Hematopoietic multipotent progenitor cell (in vitro differentiated cells): ENCODE measurements around the gene CALM3. TPM values are rescaled to one million over a fixed set of nuclear protein-coding genes. Genes with fewer than 3 reads are reported as not detected.
A peak's percentile ranks its signal among the peaks of the same experiment; 100 is the strongest.

Experiments
- DNase-seq, 3 donors: peaks; one replicate each; pipeline ENCODE4 v3.0.0-alpha.2; 2011 to 2015; ENCODE audit warnings: low read depth in 2 of 3, low spot score in 2 of 3
- total RNA-seq: library from RNA; depleted of rRNA; stranded (reverse); fragments of >200 nt; gene quantifications from one replicate; pipeline ENCODE4 v1.2.3, GENCODE V29; 2012

The CALM3 gene
- total RNA-seq, 1 donor = 76.2 TPM

DNA sequence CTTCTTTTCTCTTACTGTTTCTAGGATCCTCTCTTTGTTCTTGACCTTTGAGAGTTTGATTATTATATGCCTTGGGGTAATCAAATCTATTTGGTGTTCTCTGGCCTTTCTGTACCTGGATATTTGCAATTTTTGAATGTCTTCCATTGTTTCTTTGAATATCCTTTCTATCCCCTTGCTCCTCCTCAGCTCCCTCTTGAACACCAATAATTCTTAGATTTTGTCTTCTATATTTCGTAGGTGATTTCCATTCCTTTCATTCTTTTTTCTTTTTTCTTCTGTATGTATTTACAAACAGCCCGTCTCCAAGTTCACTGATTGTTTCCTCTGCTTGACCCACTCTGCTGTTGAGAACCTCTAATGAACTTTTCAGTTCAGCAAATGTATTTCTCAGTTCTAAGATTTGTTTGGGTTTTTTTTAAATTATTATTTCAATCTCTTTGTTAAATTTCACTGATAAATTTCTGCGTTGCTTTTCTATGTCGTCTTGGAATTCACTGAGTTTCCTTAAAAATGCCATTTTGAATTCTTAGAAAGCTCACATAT, 2.7 kb upstream of the CALM3 start:
- DNase-seq = no peak

DNA sequence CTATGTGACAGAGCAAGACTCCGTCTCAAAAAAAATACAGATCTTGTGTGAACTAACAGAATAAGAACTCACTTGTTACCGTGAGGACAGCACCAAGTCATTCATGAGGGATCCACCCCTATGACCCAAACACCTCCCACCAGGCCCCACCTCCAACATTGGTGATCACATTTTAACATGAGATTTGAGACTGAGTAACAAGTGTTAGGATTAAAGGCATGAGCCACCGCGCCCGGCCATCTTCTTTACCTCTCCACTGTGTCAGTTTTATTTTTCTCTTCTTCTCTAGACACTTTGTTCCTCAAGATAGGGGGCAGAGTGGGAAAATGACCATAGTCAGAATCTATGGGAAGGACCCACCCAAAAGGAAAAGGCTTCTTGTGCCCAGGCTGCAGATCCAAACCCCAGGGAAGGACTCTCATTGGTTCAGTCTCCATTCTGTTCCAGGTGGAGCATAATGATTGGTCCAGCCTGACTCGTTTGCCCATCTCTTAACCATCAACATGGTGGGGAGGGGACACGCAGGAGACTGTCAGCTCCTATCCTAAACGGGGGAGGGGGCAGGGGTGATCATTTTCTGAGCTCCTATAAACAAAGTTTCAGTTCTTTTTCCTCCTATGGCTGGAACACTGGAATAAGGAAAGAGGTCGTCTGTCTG, 1.3 kb upstream of the CALM3 start:
- DNase-seq = no peak

- DNase-seq = peak; percentile 99
Observed at GRCh38 chr19:46600384-46601317, 479 bp upstream of the CALM3 start.

GRCh38 chr19:46602392-46603194, 1.5 kb downstream of the CALM3 start:
- no peak for DNase-seq

DNA sequence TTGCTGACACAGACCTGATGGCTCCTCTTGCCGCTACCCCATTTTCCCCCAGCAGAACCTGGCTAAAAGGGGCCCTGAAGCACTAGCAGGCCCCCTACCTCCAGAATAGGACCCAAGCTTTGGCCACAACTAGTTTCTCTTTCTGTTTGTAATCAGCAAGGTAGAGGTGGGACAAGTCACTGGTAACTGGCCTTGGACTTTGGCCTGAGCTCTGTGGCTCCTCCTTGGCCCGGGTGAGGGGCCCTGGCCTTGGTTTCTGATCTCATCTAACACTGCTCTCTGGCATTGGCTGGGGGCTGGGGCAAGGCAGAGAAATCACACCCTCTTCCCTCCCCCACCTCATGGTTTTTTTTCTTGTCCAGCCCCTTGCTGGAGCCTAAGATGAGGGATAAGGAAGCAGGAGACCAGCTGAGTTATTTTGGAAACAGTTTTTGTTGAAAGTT, 2.1 kb downstream of the CALM3 start:
- no peak for DNase-seq

GRCh38 chr19:46603752-46604231, 2.7 kb downstream of the CALM3 start:
- no peak for DNase-seq

DNA sequence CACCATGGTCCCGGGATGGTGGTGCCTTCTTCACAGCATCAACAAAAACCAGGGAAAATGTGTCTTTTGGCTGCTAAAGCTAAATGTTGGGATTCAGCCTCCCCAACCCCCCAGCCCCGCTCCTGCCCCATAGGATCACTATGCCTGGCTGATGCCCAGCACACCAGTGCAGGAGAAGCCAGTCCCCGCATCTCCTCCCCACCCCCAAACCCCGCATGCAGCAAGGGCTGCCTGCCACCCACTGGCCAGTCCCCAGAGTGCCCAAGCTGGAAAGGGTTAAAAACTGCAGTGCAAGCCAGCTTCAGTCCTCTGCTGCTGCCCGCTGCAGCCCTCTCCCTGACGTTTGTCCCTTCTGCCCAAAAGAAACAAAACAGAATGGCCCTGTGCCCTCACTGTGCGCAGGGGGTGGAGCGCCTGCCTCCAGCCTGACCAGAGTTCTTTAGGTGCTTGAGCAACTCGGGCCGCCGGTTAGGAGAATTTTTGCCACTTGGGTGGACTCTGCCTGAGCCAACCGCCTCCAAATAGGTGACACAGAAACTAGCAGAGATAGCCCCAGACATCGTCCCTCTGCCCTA, 3.7 kb downstream of the CALM3 start:
- DNase-seq = no peak

DNA sequence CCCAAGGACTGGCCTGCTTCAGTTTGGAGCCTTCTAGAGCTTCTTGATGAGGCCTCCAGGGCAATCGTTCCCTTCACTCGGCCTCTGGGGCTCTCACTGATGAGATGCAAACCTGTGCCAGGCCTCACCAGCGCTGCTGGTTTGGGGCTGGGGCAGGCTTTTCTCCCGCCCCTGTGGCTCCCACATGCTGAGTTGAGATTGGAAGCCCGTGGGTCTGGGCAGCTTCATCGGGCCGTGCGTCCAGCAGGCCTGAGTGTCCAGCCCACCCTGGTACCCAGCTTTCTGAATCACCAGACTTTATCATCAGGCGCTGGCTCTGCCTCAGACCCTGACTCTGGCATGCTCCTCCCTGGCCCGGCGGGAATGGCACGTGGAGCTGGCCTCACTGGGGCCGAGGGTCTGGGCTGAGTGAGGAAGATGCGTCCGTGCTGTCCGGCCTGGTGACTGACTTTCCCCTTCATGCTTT, 4.3 kb downstream of the CALM3 start:
- DNase-seq = no peak

GRCh38 chr19:46606019-46606418, 4.9 kb downstream of the CALM3 start:
- DNase-seq = no peak

- no peak for DNase-seq
Observed at GRCh38 chr19:46606681-46607447, 5.7 kb downstream of the CALM3 start.

DNA sequence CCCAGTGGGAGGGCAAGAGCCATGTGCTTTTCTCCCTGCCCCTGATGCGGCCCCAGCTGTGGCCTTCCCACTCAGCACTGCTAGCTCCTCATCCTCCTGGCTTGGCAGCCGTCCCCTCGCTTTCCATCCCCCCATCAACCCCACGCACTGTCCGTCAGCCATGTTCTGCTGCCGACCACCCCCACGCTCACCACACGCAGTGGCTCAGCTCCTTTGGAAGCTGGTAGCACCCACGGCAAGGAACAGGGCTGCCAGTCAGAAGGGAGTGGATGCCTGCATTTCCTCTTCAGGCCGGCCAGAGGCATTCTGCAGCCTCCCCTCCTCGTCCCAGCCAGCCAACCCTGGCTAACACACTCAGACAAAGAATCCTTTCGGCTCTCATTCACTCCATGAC, 6.3 kb downstream of the CALM3 start:
- DNase-seq = no peak

GRCh38 chr19:46608178-46608577, 7.0 kb downstream of the CALM3 start:
- DNase-seq = no peak

DNA sequence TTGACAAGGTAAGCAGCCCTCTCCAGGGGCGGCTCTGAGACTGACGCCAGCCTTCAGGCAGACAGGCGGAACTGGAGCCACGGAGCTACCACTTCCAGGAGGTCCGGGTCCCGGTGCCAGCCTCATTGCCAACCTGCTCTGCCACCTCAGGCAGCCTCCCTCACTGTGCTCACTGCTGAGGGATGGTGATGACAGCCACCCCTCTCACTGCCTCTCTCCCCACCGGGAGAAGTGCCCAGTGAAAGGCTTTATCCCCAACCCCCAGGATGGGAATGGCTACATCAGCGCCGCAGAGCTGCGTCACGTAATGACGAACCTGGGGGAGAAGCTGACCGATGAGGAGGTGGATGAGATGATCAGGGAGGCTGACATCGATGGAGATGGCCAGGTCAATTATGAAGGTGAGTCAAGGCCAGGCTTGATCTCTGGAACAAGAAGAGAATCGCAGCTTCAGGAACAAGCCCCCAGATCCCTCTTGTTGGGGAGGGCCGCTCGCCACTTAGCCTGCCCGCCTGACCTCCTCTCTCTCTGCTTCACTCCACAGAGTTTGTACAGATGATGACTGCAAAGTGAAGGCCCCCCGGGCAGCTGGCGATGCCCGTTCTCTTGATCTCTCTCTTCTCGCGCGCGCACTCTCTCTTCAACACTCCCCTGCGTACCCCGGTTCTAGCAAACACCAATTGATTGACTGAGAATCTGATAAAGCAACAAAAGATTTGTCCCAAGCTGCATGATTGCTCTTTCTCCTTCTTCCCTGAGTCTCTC, 7.6 kb downstream of the CALM3 start:
- no peak for DNase-seq

GRCh38 chr19:46609511-46610412, 8.6 kb downstream of the CALM3 start:
- DNase-seq = no peak

GRCh38 chr19:46610413-46610775, 9.3 kb downstream of the CALM3 start:
- no peak for DNase-seq

DNA sequence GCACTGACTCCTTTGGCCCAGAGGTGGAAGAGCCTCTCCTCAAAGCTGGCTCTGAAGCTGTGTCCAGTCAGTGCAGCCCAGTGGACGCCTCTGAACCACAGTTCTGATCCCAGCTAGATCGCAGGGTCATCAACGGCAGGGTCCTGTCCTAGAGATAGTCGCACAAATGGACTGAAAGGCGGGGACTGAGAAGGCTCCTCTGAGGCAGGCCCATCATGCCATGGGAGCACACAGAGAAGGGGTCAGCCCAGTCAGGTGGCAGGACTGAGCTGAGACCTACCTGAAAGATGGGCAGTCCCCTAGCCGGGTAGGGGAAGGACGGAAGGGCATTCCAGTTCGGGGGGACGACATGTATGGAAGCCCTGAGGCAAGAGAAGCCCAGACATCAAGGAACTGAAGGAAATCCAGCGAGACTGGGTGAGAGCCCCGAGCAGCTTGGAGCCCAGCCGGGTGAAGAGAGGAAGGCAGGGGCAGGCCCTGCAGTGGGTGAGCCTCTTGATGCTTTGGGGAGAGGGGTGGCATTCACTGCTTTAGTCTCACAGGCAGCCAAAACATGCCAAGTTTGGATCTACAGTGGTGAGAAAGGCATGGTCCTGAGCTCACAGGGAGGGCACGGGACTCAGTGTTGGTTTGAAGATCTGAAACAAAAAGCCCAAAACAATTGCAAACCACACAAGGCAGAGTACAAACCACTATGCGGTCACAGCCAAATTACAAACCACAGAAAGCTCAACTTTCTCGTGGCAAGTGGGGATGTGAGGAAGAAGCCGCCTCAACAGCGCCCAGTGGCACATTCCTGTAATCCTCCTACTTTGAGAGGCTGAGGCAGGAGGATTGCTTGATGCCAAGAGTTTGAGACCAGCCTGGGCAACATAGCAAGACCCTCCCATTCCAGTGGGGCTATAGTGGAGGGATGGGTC, 10.0 kb downstream of the CALM3 start:
- DNase-seq = peak in 2 of 3 donors; percentile 48 to 65

- DNase-seq = no peak
Observed at GRCh38 chr19:46611776-46612175, 10.6 kb downstream of the CALM3 start.
